Stimulated activated CD8-positive, alpha-beta memory T cell treated with anti-CD3 and anti-CD28 coated beads, Interleukin-12 subunit alpha, Interleukin-12 subunit beta, amount 100 ng/mL, for 4 hours (primary cell): ENCODE measurements around the gene PRPF40B.

Source experiments
- DNase-seq: peaks from one replicate; pipeline ENCODE4 v3.0.0-alpha.2; 2020; ENCODE audit warnings: low read depth

PRPF40B gene

GRCh38 chr12:49684310-49684854 is 61.0 kb downstream of the PRPF40B start:
- no peak for DNase-seq

DNA sequence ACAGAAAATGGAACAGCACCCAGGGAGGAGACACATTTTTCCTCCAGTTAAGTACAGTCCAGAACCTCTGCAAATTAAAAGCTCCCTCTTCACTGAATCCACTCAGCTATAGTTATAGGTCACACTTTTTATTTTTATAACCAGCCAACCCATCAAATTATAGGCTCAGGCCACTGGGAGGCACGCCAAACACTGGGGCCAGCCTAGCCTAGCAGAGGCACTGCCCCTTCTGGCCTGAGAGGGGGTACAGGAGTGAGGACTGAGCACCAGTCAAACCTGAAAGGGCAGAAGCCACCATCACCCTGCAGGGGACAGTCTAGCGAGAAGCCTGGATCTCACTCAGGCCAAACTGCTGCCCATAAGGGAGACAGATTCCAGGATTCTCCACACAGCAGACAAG is 64.6 kb downstream of the PRPF40B start:
- DNase-seq: no peak

DNA sequence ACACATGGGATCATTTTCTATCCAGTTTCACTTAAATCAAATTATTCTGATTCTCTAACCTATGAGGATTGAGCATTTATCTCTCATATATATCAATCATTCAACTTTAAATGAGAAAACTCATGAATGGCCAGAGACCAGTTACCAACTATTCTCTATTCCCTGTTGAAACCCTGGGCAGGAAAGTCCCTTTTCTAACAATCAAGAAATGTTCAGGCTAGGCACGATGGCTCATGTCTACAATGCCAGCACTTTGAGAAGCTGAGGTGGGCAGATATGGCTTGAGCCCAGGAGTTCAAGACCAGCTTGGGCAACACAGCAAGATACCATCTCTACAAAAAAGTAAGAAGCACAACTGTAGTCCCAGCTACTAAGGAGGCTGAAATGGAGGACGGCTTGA is 65.9 kb downstream of the PRPF40B start:
- DNase-seq: no peak

- no peak for DNase-seq
Measured at GRCh38 chr12:49689785-49690184, 66.4 kb downstream of the PRPF40B start.

DNA sequence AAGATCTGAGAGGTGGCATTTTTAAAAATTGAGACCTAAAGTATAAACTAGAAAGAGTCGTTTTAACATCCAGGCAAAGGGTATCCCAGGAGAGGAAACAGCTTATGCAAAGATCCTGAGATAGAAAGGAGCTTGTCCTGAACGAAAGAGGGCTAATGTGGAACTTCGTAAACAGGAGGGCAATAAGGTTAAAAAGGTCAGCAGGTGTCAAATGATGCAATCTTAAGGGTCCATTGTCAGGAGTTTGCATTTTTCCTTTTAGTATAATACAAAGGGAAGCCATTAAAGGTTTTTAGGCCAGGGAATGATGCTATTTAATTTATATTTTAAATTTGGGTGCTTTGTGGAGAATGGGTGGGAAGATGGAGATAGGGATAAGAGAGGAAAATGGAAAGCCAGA is 69.5 kb downstream of the PRPF40B start:
- DNase-seq: no peak

DNA sequence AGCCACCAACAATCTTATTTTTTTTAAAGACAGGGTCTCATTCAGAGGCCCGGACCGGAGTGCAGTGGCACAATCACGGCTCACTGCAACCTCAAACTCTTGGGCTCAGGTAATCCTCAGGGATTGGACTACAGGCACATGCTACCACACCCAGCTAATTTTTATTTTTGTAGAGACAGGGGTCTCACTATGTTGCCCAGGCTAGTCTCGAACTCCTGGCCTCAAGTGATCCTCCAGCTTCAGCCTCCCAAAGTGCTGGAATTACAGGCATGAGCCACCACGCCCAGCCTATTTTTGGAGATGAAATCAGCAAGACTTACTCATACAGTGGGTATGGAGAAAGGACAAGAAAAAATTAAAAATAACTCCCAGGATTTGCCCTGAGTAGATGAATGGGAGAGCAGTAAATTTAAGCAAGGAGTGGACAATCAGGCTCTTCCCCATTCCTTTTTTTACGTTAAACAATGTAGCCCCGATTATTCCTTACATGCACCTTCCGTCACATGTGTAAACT is 70.6 kb downstream of the PRPF40B start:
- no peak for DNase-seq
